ENCODE data around the gene MITF.

The MITF gene

GRCh38 chr3:69764121-69764741 is 25.0 kb downstream of the MITF start:
- Mint-ChIP-seq H3K4me3 (no peak overlapping the region), H3K36me3 (no peaks in the 10 kb centered on the region), H3K27ac (no peak overlapping the region), H3K4me1 (no peaks in the 10 kb centered on the region), H3K9me3 (no peaks in the 10 kb centered on the region)
- ATAC-seq (no peak), DNase-seq (ENCODE audit: low spot score in 2 of 2) (no peak)

GRCh38 chr3:69764861-69765260 is 25.6 kb downstream of the MITF start:
- no peak for DNase-seq (ENCODE audit: low spot score in 2 of 2)
- H3K4me3 Mint-ChIP-seq = no peak overlapping the region

GRCh38 chr3:69766638-69767037 is 27.4 kb downstream of the MITF start:
- ATAC-seq (no peak), DNase-seq (ENCODE audit: low spot score in 2 of 2) (no peak)
- no peak overlapping the region for H3K27ac Mint-ChIP-seq
- no peak overlapping the region for H3K4me3 Mint-ChIP-seq
- H3K9me3 Mint-ChIP-seq = no peaks in the 10 kb centered on the region
- no peaks in the 10 kb centered on the region for H3K4me1 Mint-ChIP-seq
- no peaks in the 10 kb centered on the region for H3K36me3 Mint-ChIP-seq

More at GRCh38 chr3:69764861-69765260, 25.6 kb downstream of the MITF start:
- Mint-ChIP-seq H3K27ac (no peak overlapping the region), H3K36me3 (no peaks in the 10 kb centered on the region), H3K4me1 (no peaks in the 10 kb centered on the region), H3K9me3 (no peaks in the 10 kb centered on the region)
- ATAC-seq = no peak

GRCh38 chr3:69767571-69767970 is 28.3 kb downstream of the MITF start:
- Mint-ChIP-seq H3K36me3 (no peaks in the 10 kb centered on the region), H3K27ac (no peak overlapping the region), H3K9me3 (no peaks in the 10 kb centered on the region), H3K4me3 (no peak overlapping the region), H3K4me1 (no peaks in the 10 kb centered on the region)
- no peak for DNase-seq (ENCODE audit: low spot score in 2 of 2)
- ATAC-seq = no peak

- H3K27ac Mint-ChIP-seq = no peak overlapping the region
- DNase-seq (ENCODE audit: low spot score in 2 of 2) (no peak), ATAC-seq (no peak)
- no peaks in the 10 kb centered on the region for H3K36me3 Mint-ChIP-seq
- no peaks in the 10 kb centered on the region for H3K4me1 Mint-ChIP-seq
- no peak overlapping the region for H3K4me3 Mint-ChIP-seq
- peaks cover 4% of the 10 kb centered on the region for H3K9me3 Mint-ChIP-seq
Measured at GRCh38 chr3:69768438-69768837, 29.2 kb downstream of the MITF start.

- H3K36me3 Mint-ChIP-seq = no peaks in the 10 kb centered on the region
- no peak overlapping the region for H3K4me3 Mint-ChIP-seq
- peaks cover 4% of the 10 kb centered on the region for H3K9me3 Mint-ChIP-seq
- H3K4me1 Mint-ChIP-seq = no peaks in the 10 kb centered on the region
- DNase-seq (ENCODE audit: low spot score in 2 of 2) (no peak), ATAC-seq (no peak)
- H3K27ac Mint-ChIP-seq = no peak overlapping the region
Measured at GRCh38 chr3:69770219-69770618, 31.0 kb downstream of the MITF start.

GRCh38 chr3:69770976-69771634 is 31.8 kb downstream of the MITF start:
- DNase-seq (ENCODE audit: low spot score in 2 of 2) (no peak), ATAC-seq (no peak)
- Mint-ChIP-seq H3K27ac (no peak overlapping the region), H3K4me1 (no peaks in the 10 kb centered on the region), H3K36me3 (no peaks in the 10 kb centered on the region), H3K4me3 (no peak overlapping the region), H3K9me3 (peaks cover 4% of the 10 kb centered on the region)

GRCh38 chr3:69772152-69772867 is 33.0 kb downstream of the MITF start:
- ATAC-seq (no peak), DNase-seq (ENCODE audit: low spot score in 2 of 2) (no peak)
- peaks cover 5% of the 10 kb centered on the region for H3K9me3 Mint-ChIP-seq
- no peaks in the 10 kb centered on the region for H3K36me3 Mint-ChIP-seq
- H3K4me1 Mint-ChIP-seq = no peaks in the 10 kb centered on the region
- no peak overlapping the region for H3K27ac Mint-ChIP-seq
- no peak overlapping the region for H3K4me3 Mint-ChIP-seq

- Mint-ChIP-seq H3K9me3 (peaks cover 14% of the 10 kb centered on the region), H3K4me1 (no peaks in the 10 kb centered on the region), H3K4me3 (no peak overlapping the region), H3K36me3 (no peaks in the 10 kb centered on the region), H3K27ac (no peak overlapping the region)
- no peak for ATAC-seq
- DNase-seq (ENCODE audit: low spot score in 2 of 2) = no peak
Measured at GRCh38 chr3:69774029-69774428, 34.8 kb downstream of the MITF start.

GRCh38 chr3:69775751-69776150 is 36.5 kb downstream of the MITF start:
- peaks cover 17% of the 10 kb centered on the region for H3K9me3 Mint-ChIP-seq
- no peak for DNase-seq (ENCODE audit: low spot score in 2 of 2)
- no peaks in the 10 kb centered on the region for H3K36me3 Mint-ChIP-seq
- no peak overlapping the region for H3K27ac Mint-ChIP-seq
- H3K4me3 Mint-ChIP-seq = no peak overlapping the region
- H3K4me1 Mint-ChIP-seq = no peaks in the 10 kb centered on the region
- no peak for ATAC-seq

GRCh38 chr3:69776289-69776688 is 37.0 kb downstream of the MITF start:
- no peaks in the 10 kb centered on the region for H3K4me1 Mint-ChIP-seq
- peaks cover 17% of the 10 kb centered on the region for H3K9me3 Mint-ChIP-seq
- H3K4me3 Mint-ChIP-seq = no peak overlapping the region
- DNase-seq (ENCODE audit: low spot score in 2 of 2) = no peak
- H3K27ac Mint-ChIP-seq = no peak overlapping the region
- no peak for ATAC-seq
- H3K36me3 Mint-ChIP-seq = no peaks in the 10 kb centered on the region

- H3K36me3 Mint-ChIP-seq = no peaks in the 10 kb centered on the region
- no peak for DNase-seq (ENCODE audit: low spot score in 2 of 2)
- ATAC-seq = no peak
- H3K27ac Mint-ChIP-seq = no peak overlapping the region
- no peak overlapping the region for H3K4me3 Mint-ChIP-seq
- H3K4me1 Mint-ChIP-seq = no peaks in the 10 kb centered on the region
- H3K9me3 Mint-ChIP-seq = peaks cover 17% of the 10 kb centered on the region
Measured at GRCh38 chr3:69776920-69777581, 37.8 kb downstream of the MITF start.

GRCh38 chr3:69777582-69777967 is 38.3 kb downstream of the MITF start:
- Mint-ChIP-seq H3K4me1 (no peaks in the 10 kb centered on the region), H3K27ac (no peak overlapping the region), H3K9me3 (peaks cover 17% of the 10 kb centered on the region), H3K36me3 (no peaks in the 10 kb centered on the region), H3K4me3 (no peak overlapping the region)
- DNase-seq (ENCODE audit: low spot score in 2 of 2) (no peak), ATAC-seq (no peak)

GRCh38 chr3:69781593-69781992 is 42.3 kb downstream of the MITF start:
- H3K9me3 Mint-ChIP-seq = peaks cover 12% of the 10 kb centered on the region
- DNase-seq (ENCODE audit: low spot score in 2 of 2) (no peak), ATAC-seq (no peak)
- H3K27ac Mint-ChIP-seq = no peak overlapping the region
- H3K4me3 Mint-ChIP-seq = no peak overlapping the region
- no peaks in the 10 kb centered on the region for H3K4me1 Mint-ChIP-seq
- no peaks in the 10 kb centered on the region for H3K36me3 Mint-ChIP-seq

GRCh38 chr3:69784954-69785514 is 45.8 kb downstream of the MITF start:
- ATAC-seq = no peak
- Mint-ChIP-seq H3K4me1 (no peaks in the 10 kb centered on the region), H3K36me3 (no peaks in the 10 kb centered on the region), H3K9me3 (no peaks in the 10 kb centered on the region), H3K4me3 (no peak overlapping the region), H3K27ac (no peak overlapping the region)
- no peak for DNase-seq (ENCODE audit: low spot score in 2 of 2)
